NB4 (cell line): Measurements from ENCODE around the gene KDM6A.

Experiments used
- CTCF ChIP-seq: IDR thresholded peaks from one replicate; pipeline ENCODE4 v1.5.1; 2012; ENCODE audit warnings: low read depth, low read length
- POLR2A ChIP-seq: IDR thresholded peaks from 2 replicates; pipeline ENCODE4 v1.6.1; 2011; ENCODE audit warnings: mild to moderate bottlenecking; ENCODE audit not compliant: insufficient read length; ENCODE audit errors: extremely low read depth

DNA sequence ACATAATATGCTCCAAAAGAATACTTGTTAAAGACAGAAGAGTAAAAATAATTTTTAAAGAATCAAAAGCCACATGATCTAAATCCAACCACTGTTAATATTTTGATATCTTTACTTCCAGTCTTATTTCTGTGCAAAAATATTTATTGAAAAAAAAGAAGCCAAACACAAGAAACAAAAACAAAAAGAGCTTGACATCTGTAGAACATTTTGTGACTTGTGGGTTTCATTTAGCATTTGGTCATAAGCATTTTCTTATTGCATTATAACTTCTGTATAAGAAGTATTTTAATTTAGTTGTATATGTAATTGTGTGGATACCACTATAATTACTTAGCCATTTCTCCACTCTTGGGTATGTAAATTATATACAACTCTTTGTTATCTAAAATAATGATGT, 264.5 kb downstream of the KDM6A start:
- TF ChIP-seq CTCF (no peak), POLR2A (no peak)
